HepG2 (cell line): ENCODE results near the gene PPP2R2D. TPM values are rescaled to one million over a fixed set of nuclear protein-coding genes. Genes with fewer than 3 reads are reported as not detected.

Experiments used
- ATAC-seq: fragments of 200-7000 bp; cut with Tn5 transposase; 3 replicates; pipeline ENCODE4 v1.9.1; 2020; ENCODE audit warnings: mild to moderate bottlenecking, moderate library complexity
- BruUV-seq: library from RNA; stranded (reverse); fragments of 400-500 nt; replicated peaks from 2 replicates; lab custom pipeline; 2021; lab: Mats Ljungman, UMichigan
- CTCF ChIA-PET: fragments of 300-600 bp; formaldehyde crosslinking; extraction: SDS; loops from one replicate; lab custom pipeline; 2021; ENCODE audit warnings: low total read pairs, inconsistent platforms, low intra/inter-chr PET ratio; lab: Yijun Ruan, JAX
- POLR2A ChIA-PET: fragments of 350-600 bp; sonication (Branson Sonifier 250); formaldehyde crosslinking; loops from one replicate; lab custom pipeline; 2020; ENCODE audit warnings: antibody characterized with exemption, inconsistent platforms; lab: Yijun Ruan, JAX
- DNase-seq: peaks from one replicate; pipeline ENCODE4 v3.0.0-alpha.2; 2015; ENCODE audit warnings: low spot score
- FAIRE-seq: peaks from 3 replicates; lab custom pipeline; 2011; peaks lifted over from hg19 to GRCh38; lab: Jason Lieb, UNC
- H2AFZ ChIP-seq: one replicate; pipeline ENCODE4 v1.6.1; 2011; ENCODE audit warnings: low read length, inconsistent platforms
- H3K27ac ChIP-seq: fragments of 300-600 bp; 3 replicates; pipeline ENCODE4 v1.8.0; 2011; ENCODE audit warnings: mixed run types, mild to moderate bottlenecking, mixed read lengths, low read length, inconsistent platforms; ENCODE audit not compliant: insufficient read depth; ENCODE audit errors: extremely low read length
- H3K27me3 ChIP-seq, 2 experiments: fragments of 200-600 bp in 1 of 2; 2 replicates in 1 of 2; 3 replicates in 1 of 2; pipeline versions ENCODE4 v1.6.0 to v1.8.0; 2011; ENCODE audit warnings: low read length in 2 of 2, mild to moderate bottlenecking in 2 of 2, moderate library complexity in 2 of 2, inconsistent platforms in 1 of 2; ENCODE audit not compliant: insufficient read depth in 2 of 2, control insufficient read depth in 1 of 2
- H3K36me3 ChIP-seq, 2 experiments: fragments of 200-600 bp in 1 of 2; replicated peaks in 1 of 2; 2 replicates in 1 of 2; 3 replicates in 1 of 2; pipeline versions ENCODE4 v1.5.1 to v1.8.0; 2011; ENCODE audit warnings: low read length in 2 of 2, inconsistent platforms in 1 of 2; ENCODE audit not compliant: insufficient read depth in 2 of 2, control insufficient read depth in 1 of 2
- H3K4me1 ChIP-seq: 2 replicates; pipeline ENCODE4 v1.5.1; 2012; ENCODE audit warnings: low read length, inconsistent platforms; ENCODE audit not compliant: insufficient read depth
- H3K4me2 ChIP-seq: 2 replicates; pipeline ENCODE4 v1.6.0; 2011; ENCODE audit warnings: low read depth, low read length, inconsistent platforms
- H3K4me3 ChIP-seq, 3 experiments: fragments of 200-600 bp in 1 of 3; sonication (generic), shearing (Covaris generic) in 1 of 3; replicated peaks in 1 of 3; 2 replicates each; pipeline ENCODE4 v1.5.1; 2011 to 2016; ENCODE audit warnings: low read length in 3 of 3, inconsistent platforms in 2 of 3, low read depth in 2 of 3, mild to moderate bottlenecking in 2 of 3, control low read depth in 1 of 3, mixed read lengths in 1 of 3; ENCODE audit not compliant: insufficient read depth in 1 of 3
- H3K79me2 ChIP-seq: one replicate; pipeline ENCODE4 v1.6.1; 2011; ENCODE audit warnings: low read length, inconsistent platforms; ENCODE audit not compliant: insufficient read depth
- H3K9ac ChIP-seq: 2 replicates; pipeline ENCODE4 v1.6.0; 2011; ENCODE audit warnings: mild to moderate bottlenecking, low read depth, low read length, inconsistent platforms; ENCODE audit not compliant: insufficient read depth
- H3K9me3 ChIP-seq: 2 replicates; pipeline ENCODE4 v1.5.1; 2012; ENCODE audit warnings: mild to moderate bottlenecking, low read length
- H4K20me1 ChIP-seq: 2 replicates; pipeline ENCODE4 v1.6.0; 2011; ENCODE audit warnings: inconsistent platforms, mild to moderate bottlenecking, low read length, moderate library complexity; ENCODE audit not compliant: insufficient read depth
- CBX1 ChIP-seq: IDR thresholded peaks from one replicate; pipeline ENCODE4 v1.6.1; 2016; ENCODE audit warnings: antibody characterized with exemption, low read depth
- MZF1 ChIP-seq: sonication (generic); formaldehyde crosslinking; IDR thresholded peaks from 2 replicates; pipeline ENCODE4 v1.8.1; 2023; ENCODE audit warnings: mild to moderate bottlenecking, missing genetic modification reagents, borderline replicate concordance
- NCOR1 ChIP-seq: fragments of 200-600 bp; sonication (generic); IDR thresholded peaks from 2 replicates; pipeline ENCODE4 v1.7.0; 2017; ENCODE audit warnings: antibody characterized with exemption, low read length, borderline replicate concordance
- SETDB1 ChIP-seq: sonication (generic); formaldehyde crosslinking; IDR thresholded peaks from 2 replicates; pipeline ENCODE4 v1.5.1; 2020; ENCODE audit warnings: missing genetic modification reagents, mild to moderate bottlenecking, borderline replicate concordance
- SIN3B ChIP-seq: fragments of 150-350 bp; IDR thresholded peaks from 2 replicates; pipeline ENCODE4 v1.6.1; 2014; ENCODE audit warnings: low read length
- ZMAT3 ChIP-seq: sonication (generic); formaldehyde crosslinking; conservative IDR thresholded peaks from 2 replicates; pipeline ENCODE4 v1.7.0; 2021; ENCODE audit warnings: missing genetic modification reagents
- ZNF33A ChIP-seq: sonication (generic); formaldehyde crosslinking; IDR thresholded peaks from 2 replicates; pipeline ENCODE4 v1.5.1; 2020; ENCODE audit warnings: missing genetic modification reagents, mild to moderate bottlenecking, moderate library complexity, borderline replicate concordance
- ZNF841 ChIP-seq: sonication (generic); formaldehyde crosslinking; IDR thresholded peaks from 2 replicates; pipeline ENCODE4 v1.8.1; 2023; ENCODE audit warnings: missing genetic modification reagents, borderline replicate concordance
- WGBS: methylation state at CpG from one replicate; pipeline ENCODE4 v1.1.6; 2017; ENCODE audit warnings: low lambda C conversion rate; 5-methylcytosine and 5-hydroxymethylcytosine counted together
- in situ Hi-C: cut with HindIII; loops from 2 replicates; pipeline ENCODE4 v1.10.0; 2017; ENCODE audit warnings: low pct_unique_long_range_greater_than_20kb; ENCODE audit not compliant: extremely low pct_ligation_motif_present
- intact Hi-C: fragments of 100-400 bp; cut with micrococcal nuclease; formaldehyde crosslinking; loops from one replicate; pipeline ENCODE4 v1.10.0; 2022; ENCODE audit not compliant: unreplicated experiment
- polyA plus RNA-seq, 8 experiments: library from polyadenylated mRNA; depleted of rRNA in 3 of 8; stranded (reverse) in 7 of 8; unstranded in 1 of 8; fragments of >200 nt; fragmentation: Illumina TruSeq in 4 of 8; extraction: Trizol in 4 of 8; gene quantifications; 2 replicates each; pipeline versions ENCODE4 v1.2.1 to v1.2.3, GENCODE V29; 2011 to 2016; ENCODE audit warnings: low read depth in 4 of 8, missing spikeins in 1 of 8, mixed read lengths in 1 of 8; ENCODE audit not compliant: insufficient read depth in 1 of 8
- total RNA-seq, 5 experiments: library from RNA; depleted of rRNA; stranded (reverse); fragments of >200 nt; fragmentation: Illumina TruSeq; extraction: Trizol; gene quantifications; 2 replicates each; pipeline ENCODE4 v1.2.3, GENCODE V29; 2016; ENCODE audit warnings: low read depth in 1 of 5
- TF ChIP-seq, protein P1 (sequence below): sonication (generic); formaldehyde crosslinking; conservative IDR thresholded peaks from 2 replicates; pipeline ENCODE4 v1.8.0; 2022; ENCODE audit warnings: low read depth, missing genetic modification reagents

The PPP2R2D gene
- total and polyA plus RNA-seq, 2 of the 13 experiments (the other 11 are each of a cell fraction or from before 2014, with no cell fraction given), result 32.7 to 33.2 TPM

DNA sequence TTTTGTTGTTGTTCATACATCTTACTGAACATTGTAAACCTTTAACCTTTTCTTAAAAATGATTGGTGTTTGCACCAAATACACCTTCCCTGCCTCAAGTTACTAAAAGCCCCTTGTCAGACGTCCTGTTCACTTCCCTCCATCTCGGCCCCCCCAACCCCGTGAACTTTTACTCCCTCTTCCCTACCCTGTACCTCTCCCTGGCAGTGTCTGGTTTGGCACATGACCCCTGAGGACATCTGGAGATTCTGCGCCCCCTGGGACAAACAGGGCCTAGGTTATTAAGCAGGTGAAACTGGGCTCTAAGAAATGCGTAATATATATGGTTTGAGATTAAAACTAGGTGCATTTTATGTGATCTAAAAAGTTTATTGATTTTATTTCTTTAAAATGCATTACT, 1.4 kb downstream of the PPP2R2D start:
- peaks cover 40% of the 10 kb centered on the region for H4K20me1 ChIP-seq
- in situ Hi-C loops, result no loop called here
- DNase-seq (no peak), ATAC-seq (no peak), FAIRE-seq (no peak)
- H3K4me1 ChIP-seq, result peaks cover 81% of the 10 kb centered on the region
- no peaks in the 10 kb centered on the region for H3K9me3 ChIP-seq
- intact Hi-C loops, result loop anchor here (5.0 kb wide), 1 partner anchor 75 kb away; no protein-coding TSS in a partner anchor
- TF ChIP-seq ZMAT3 (CRISPR knock-in tag), result 0 out of 2 replicates have a peak, but pooled peaks have one; percentile 2
- TF ChIP-seq SETDB1 (CRISPR knock-in tag), result no peak
- 29% methylated on average over 5 of the region's 5 CpGs for WGBS
- no peak overlapping the region for H2AFZ ChIP-seq
- peaks cover 5 to 14% of the 10 kb centered on the region in 2 experiments; a peak in 3 of 5 replicates for H3K36me3 ChIP-seq
- ChIA-PET POLR2A (interaction anchor here (2.4 to 3.1 kb wide), 2 partner anchors 11 to 78 kb away, joined by 13 to 17 read pairs; partner anchors contain the start of gene BNIP3), CTCF (no interaction called here)
- H3K27ac ChIP-seq, result peak overlapping the region; percentile 80
- peaks cover 55% of the 10 kb centered on the region for H3K79me2 ChIP-seq
- H3K9ac ChIP-seq, result peak overlapping the region; percentile 91
- H3K4me2 ChIP-seq, result peak overlapping the region; percentile 94
- H3K27me3 ChIP-seq, result peaks cover 2 to 11% of the 10 kb centered on the region in 2 experiments; a peak in 3 of 5 replicates
- TSS peak; percentile 65 for BruUV-seq
- H3K4me3 ChIP-seq, result peak overlapping the region; percentile 93 to 94 (median 94)

GRCh38 chr10:131902691-131903090, 1.9 kb downstream of the PPP2R2D start:
- Histone ChIP-seq H3K4me3 (peak overlapping the region; percentile 93 to 94 (median 94)), H4K20me1 (peaks cover 42% of the 10 kb centered on the region)
- POLR2A ChIA-PET, result no interaction called here

More at GRCh38 chr10:131902691-131903090, 1.9 kb downstream of the PPP2R2D start:
- no peak for ATAC-seq
- no peak for FAIRE-seq
- in situ Hi-C loops, result no loop called here
- Histone ChIP-seq H3K9me3 (no peaks in the 10 kb centered on the region), H3K36me3 (peaks cover 5 to 14% of the 10 kb centered on the region in 2 experiments; a peak in 3 of 5 replicates), H3K4me2 (peak overlapping the region; percentile 94), H3K27ac (no peak overlapping the region), H3K4me1 (peaks cover 81% of the 10 kb centered on the region), H3K9ac (peak overlapping the region; percentile 91), H3K27me3 (peaks cover 2 to 7% of the 10 kb centered on the region in 2 experiments; a peak in 2 of 5 replicates), H3K79me2 (peaks cover 58% of the 10 kb centered on the region), H2AFZ (no peak overlapping the region)
- no peak for DNase-seq
- CTCF ChIA-PET, result no interaction called here
- WGBS, result 94% methylated on average over 9 of the region's 9 CpGs
- TF ChIP-seq MZF1 (CRISPR knock-in tag) (no peak), SIN3B (no peak), ZNF33A (CRISPR knock-in tag) (no peak), CBX1 (no peak), ZNF841 (CRISPR knock-in tag) (no peak), NCOR1 (no peak)
- TF ChIP-seq, protein P1, sequence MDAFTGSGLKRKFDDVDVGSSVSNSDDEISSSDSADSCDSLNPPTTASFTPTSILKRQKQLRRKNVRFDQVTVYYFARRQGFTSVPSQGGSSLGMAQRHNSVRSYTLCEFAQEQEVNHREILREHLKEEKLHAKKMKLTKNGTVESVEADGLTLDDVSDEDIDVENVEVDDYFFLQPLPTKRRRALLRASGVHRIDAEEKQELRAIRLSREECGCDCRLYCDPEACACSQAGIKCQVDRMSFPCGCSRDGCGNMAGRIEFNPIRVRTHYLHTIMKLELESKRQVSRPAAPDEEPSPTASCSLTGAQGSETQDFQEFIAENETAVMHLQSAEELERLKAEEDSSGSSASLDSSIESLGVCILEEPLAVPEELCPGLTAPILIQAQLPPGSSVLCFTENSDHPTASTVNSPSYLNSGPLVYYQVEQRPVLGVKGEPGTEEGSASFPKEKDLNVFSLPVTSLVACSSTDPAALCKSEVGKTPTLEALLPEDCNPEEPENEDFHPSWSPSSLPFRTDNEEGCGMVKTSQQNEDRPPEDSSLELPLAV (CRISPR knock-in tag), result no peak
- BruUV-seq, result no TSS peak
- intact Hi-C loops, result loop anchor here (5.0 kb wide), 1 partner anchor 75 kb away; no protein-coding TSS in a partner anchor
